ENCODE data around the gene ADCK2. TPM values are rescaled to one million over a fixed set of nuclear protein-coding genes. Genes with fewer than 3 reads are reported as not detected.
A peak's percentile ranks its signal among the peaks of the same experiment; 100 is the strongest.

The ADCK2 gene
- total RNA-seq, 1 donor from 2014 or later, result 26.9 TPM

GRCh38 chr7:140694592-140694991 lies 21.8 kb downstream of the ADCK2 start:
- TF ChIP-seq CTCF (IDR thresholded peaks at IDR 0.05), result no peak
- H3K36me3 Mint-ChIP-seq (ENCODE audit: low read depth), result peaks cover 12% of the 10 kb centered on the region
- no peak overlapping the region for H3K27ac Mint-ChIP-seq (ENCODE audit: unreplicated experiment)
- H3K4me1 Mint-ChIP-seq (ENCODE audit: low read depth), result peaks cover 29% of the 10 kb centered on the region
- DNase-seq (ENCODE audit: low spot score), result no peak
- no peaks in the 10 kb centered on the region for H3K27me3 Mint-ChIP-seq (ENCODE audit: low read depth)
- H3K9me3 Mint-ChIP-seq (ENCODE audit: low read depth), result no peaks in the 10 kb centered on the region
- no peak overlapping the region for H3K4me3 Mint-ChIP-seq (ENCODE audit: unreplicated experiment)

GRCh38 chr7:140695381-140695780 lies 22.6 kb downstream of the ADCK2 start:
- Mint-ChIP-seq H3K4me3 (ENCODE audit: unreplicated experiment) (no peak overlapping the region), H3K27ac (ENCODE audit: unreplicated experiment) (peak overlapping the region; percentile 54)

GRCh38 chr7:140696024-140696679 lies 23.4 kb downstream of the ADCK2 start:
- DNase-seq (ENCODE audit: low spot score), result no peak
- no peak for TF ChIP-seq CTCF (IDR thresholded peaks at IDR 0.05)
- no peaks in the 10 kb centered on the region for H3K9me3 Mint-ChIP-seq (ENCODE audit: low read depth)
- H3K36me3 Mint-ChIP-seq (ENCODE audit: low read depth), result peaks cover 8% of the 10 kb centered on the region
- H3K4me3 Mint-ChIP-seq (ENCODE audit: unreplicated experiment), result peak overlapping the region; percentile 99
- peak overlapping the region; percentile 98 for H3K27ac Mint-ChIP-seq (ENCODE audit: unreplicated experiment)
- H3K27me3 Mint-ChIP-seq (ENCODE audit: low read depth), result no peaks in the 10 kb centered on the region
- H3K4me1 Mint-ChIP-seq (ENCODE audit: low read depth), result peaks cover 31% of the 10 kb centered on the region

More at GRCh38 chr7:140695381-140695780, 22.6 kb downstream of the ADCK2 start:
- H3K9me3 Mint-ChIP-seq (ENCODE audit: low read depth), result no peaks in the 10 kb centered on the region
- H3K36me3 Mint-ChIP-seq (ENCODE audit: low read depth), result peaks cover 12% of the 10 kb centered on the region
- TF ChIP-seq CTCF (IDR thresholded peaks at IDR 0.05), result no peak
- no peaks in the 10 kb centered on the region for H3K27me3 Mint-ChIP-seq (ENCODE audit: low read depth)
- no peak for DNase-seq (ENCODE audit: low spot score)
- peaks cover 31% of the 10 kb centered on the region for H3K4me1 Mint-ChIP-seq (ENCODE audit: low read depth)

- peaks cover 31% of the 10 kb centered on the region for H3K4me1 Mint-ChIP-seq (ENCODE audit: low read depth)
- peaks cover 6% of the 10 kb centered on the region for H3K36me3 Mint-ChIP-seq (ENCODE audit: low read depth)
- no peak for TF ChIP-seq CTCF (IDR thresholded peaks at IDR 0.05)
- no peaks in the 10 kb centered on the region for H3K27me3 Mint-ChIP-seq (ENCODE audit: low read depth)
- peak within 1 kb of the TSS; percentile 98 for H3K27ac Mint-ChIP-seq (ENCODE audit: unreplicated experiment)
- DNase-seq (ENCODE audit: low spot score), result peak; percentile 98
- no peaks in the 10 kb centered on the region for H3K9me3 Mint-ChIP-seq (ENCODE audit: low read depth)
- peak within 1 kb of the TSS; percentile 99 for H3K4me3 Mint-ChIP-seq (ENCODE audit: unreplicated experiment)
Observed at GRCh38 chr7:140696680-140697446, 24.1 kb downstream of the ADCK2 start, which contains the start of gene NDUFB2. NDUFB2 (plus strand) TSS chr7:140696708; CDS start chr7:140696745, 37 bp downstream.

GRCh38 chr7:140697447-140698143 lies 24.9 kb downstream of the ADCK2 start:
- Mint-ChIP-seq H3K4me1 (ENCODE audit: low read depth) (peaks cover 33% of the 10 kb centered on the region), H3K27ac (ENCODE audit: unreplicated experiment) (peak overlapping the region; percentile 98), H3K36me3 (ENCODE audit: low read depth) (peaks cover 2% of the 10 kb centered on the region), H3K4me3 (ENCODE audit: unreplicated experiment) (peak overlapping the region; percentile 99), H3K27me3 (ENCODE audit: low read depth) (no peaks in the 10 kb centered on the region), H3K9me3 (ENCODE audit: low read depth) (no peaks in the 10 kb centered on the region)
- DNase-seq (ENCODE audit: low spot score), result no peak
- TF ChIP-seq CTCF (IDR thresholded peaks at IDR 0.05), result no peak

Data from chondrocyte (in vitro differentiated cells).